ENCODE data around the gene PCK1. TPM values are rescaled to one million over a fixed set of nuclear protein-coding genes. Genes with fewer than 3 reads are reported as not detected.

PCK1 gene
- total and polyA plus RNA-seq, 2 donors (not counting 3 experiments of a cell fraction or from before 2014, with no cell fraction given) = not detected

- no peaks in the 10 kb centered on the region for H3K27me3 ChIP-seq (ENCODE audit: control insufficient read depth in 2 of 2, insufficient read depth in 2 of 2, low read length in 2 of 2)
- no peaks in the 10 kb centered on the region for H3K36me3 ChIP-seq (ENCODE audit: control insufficient read depth in 2 of 2, extremely low read depth in 1 of 2, insufficient read depth in 2 of 2, low read length in 2 of 2)
- DNase-seq (ENCODE audit: low read depth, low spot score) = no peak
- no peak overlapping the region for H3K9ac ChIP-seq (replicated peaks; ENCODE audit: extremely low read depth, insufficient read depth, low read length)
- no peaks in the 10 kb centered on the region for H3K9me1 ChIP-seq (replicated peaks; ENCODE audit: control insufficient read depth, extremely low read depth, insufficient read depth, low read length)
- H3K4me2 ChIP-seq (ENCODE audit: insufficient read depth, low read length) = no peak overlapping the region
- no peaks in the 10 kb centered on the region for H3K9me3 ChIP-seq (replicated peaks; ENCODE audit: control insufficient read depth, insufficient read depth, low read length)
- no peaks in the 10 kb centered on the region for H3K4me1 ChIP-seq (ENCODE audit: control insufficient read depth, extremely low read depth, insufficient read depth, low read length)
- H3K4me3 ChIP-seq (replicated peaks in 1 of 3; ENCODE audit: insufficient read depth in 1 of 3, low read depth in 1 of 3, low read length in 3 of 3) = no peak overlapping the region
- H4K20me1 ChIP-seq (replicated peaks; ENCODE audit: control insufficient read depth, extremely low read depth, insufficient read depth, low read length) = no peaks in the 10 kb centered on the region
- dilution Hi-C loops (cut with MboI; ENCODE audit: extremely low pct_ligation_motif_present, low sequenced_read_pairs) = no loop called here
- no peak overlapping the region for H3K27ac ChIP-seq (ENCODE audit: insufficient read depth, low read depth, low read length)
- intact Hi-C loops (cut with micrococcal nuclease) = no loop called here
- FAIRE-seq = no peak
- BruUV-seq (replicated peaks) = no TSS peak
- H3K79me2 ChIP-seq (ENCODE audit: control insufficient read depth, insufficient read depth, low read length) = no peaks in the 10 kb centered on the region
- H2AFZ ChIP-seq (ENCODE audit: low read depth, low read length) = no peak overlapping the region
- CTCF ChIA-PET = no interaction called here
- POLR2A ChIA-PET = no interaction called here
- TF ChIP-seq MYC (IDR thresholded peaks at IDR 0.05; ENCODE audit: low read depth, low read length) (no peak), MAX (IDR thresholded peaks at IDR 0.05; ENCODE audit: insufficient read depth, insufficient read length) (no peak), EZH2 (IDR thresholded peaks at IDR 0.05; ENCODE audit: borderline replicate concordance, low read depth, low read length, severe bottlenecking) (no peak), CTCF (IDR thresholded peaks at IDR 0.05; ENCODE audit: extremely low read depth in 1 of 2, insufficient read depth in 1 of 2, low read depth in 1 of 2, low read length in 2 of 2) (no peak), JUN (IDR thresholded peaks at IDR 0.05; ENCODE audit: borderline replicate concordance, insufficient read depth, insufficient read length, low read depth) (no peak), POLR2A (IDR thresholded peaks at IDR 0.05; ENCODE audit: low read depth, low read length) (no peak), FOS (IDR thresholded peaks at IDR 0.05; ENCODE audit: borderline replicate concordance, insufficient read depth, low read length) (no peak), POLR2AphosphoS5 (IDR thresholded peaks at IDR 0.05; ENCODE audit: insufficient read depth, low read depth, low read length) (no peak), GATA2 (IDR thresholded peaks at IDR 0.05; ENCODE audit: insufficient read depth, insufficient read length, low read depth, low read length) (no peak)
Observed at GRCh38 chr20:57562541-57563465, 1.9 kb downstream of the PCK1 start.

Measured in endothelial cell of umbilical vein (primary cell).